C4-2B (cell line): ENCODE measurements around the gene ARL6IP4.

Source experiments
- H3K27ac ChIP-seq: fragments of 450-650 bp; 2 replicates; pipeline ENCODE4 v1.5.1; 2017
- CTCF ChIP-seq: fragments of 450-650 bp; conservative IDR thresholded peaks from 2 replicates; pipeline ENCODE4 v1.5.1; 2017; ENCODE audit warnings: mild to moderate bottlenecking
- ZFX ChIP-seq: fragments of 450-650 bp; IDR thresholded peaks from 2 replicates; pipeline ENCODE4 v1.6.1; 2017

ARL6IP4 gene

GRCh38 chr12:123029550-123029949 lies 49.1 kb downstream of the ARL6IP4 start:
- no peak for TF ChIP-seq CTCF
- TF ChIP-seq ZFX = no peak
- no peak overlapping the region for H3K27ac ChIP-seq

GRCh38 chr12:123030686-123031085 lies 50.2 kb downstream of the ARL6IP4 start:
- no peak for TF ChIP-seq ZFX
- TF ChIP-seq CTCF = no peak
- no peak overlapping the region for H3K27ac ChIP-seq

GRCh38 chr12:123031171-123031845 lies 50.8 kb downstream of the ARL6IP4 start:
- TF ChIP-seq ZFX = no peak
- no peak for TF ChIP-seq CTCF
- no peak overlapping the region for H3K27ac ChIP-seq
